ENCODE data around the gene PCDHB5.
A peak's percentile ranks its signal among the peaks of the same experiment; 100 is the strongest.
"Not testable (repeated sequence)": the region's sequence is repeated elsewhere in the genome, so short reads cannot be mapped to it uniquely, and the experiment has no call there.

The PCDHB5 gene

DNA sequence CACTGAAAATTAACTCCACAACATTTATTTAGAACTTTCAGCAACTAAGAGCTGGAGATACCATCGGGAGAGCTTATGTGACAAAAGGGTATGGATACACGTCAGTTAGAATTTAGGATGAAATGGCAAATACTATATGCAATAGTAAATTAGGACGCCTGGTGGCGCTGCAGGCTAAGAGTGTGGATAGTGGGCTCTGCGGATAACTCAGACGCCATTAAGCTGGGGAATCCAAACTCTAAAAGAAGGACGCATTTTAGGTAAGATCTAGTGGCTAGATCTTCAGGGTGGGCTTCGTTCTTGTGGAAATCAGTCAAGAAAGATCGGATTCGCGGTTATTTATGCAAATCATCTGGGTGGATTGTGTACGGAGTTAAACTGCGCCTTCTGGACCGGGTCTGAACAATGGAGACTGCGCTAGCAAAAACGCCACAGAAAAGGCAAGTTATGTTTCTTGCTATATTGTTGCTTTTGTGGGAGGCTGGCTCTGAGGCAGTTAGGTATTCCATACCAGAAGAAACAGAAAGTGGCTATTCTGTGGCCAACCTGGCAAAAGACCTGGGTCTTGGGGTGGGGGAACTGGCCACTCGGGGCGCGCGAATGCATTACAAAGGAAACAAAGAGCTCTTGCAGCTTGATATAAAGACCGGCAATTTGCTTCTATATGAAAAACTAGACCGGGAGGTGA is at the start of gene PCDHB5:
Gene PCDHB5, plus strand, starts transcription at position 177 of the 688 bp plus-strand sequence. Its CDS starts 229 bp downstream, at position 406.
- FAIRE-seq (no peak), DNase-seq (ENCODE audit: low spot score) (peak; percentile 65)

DNA sequence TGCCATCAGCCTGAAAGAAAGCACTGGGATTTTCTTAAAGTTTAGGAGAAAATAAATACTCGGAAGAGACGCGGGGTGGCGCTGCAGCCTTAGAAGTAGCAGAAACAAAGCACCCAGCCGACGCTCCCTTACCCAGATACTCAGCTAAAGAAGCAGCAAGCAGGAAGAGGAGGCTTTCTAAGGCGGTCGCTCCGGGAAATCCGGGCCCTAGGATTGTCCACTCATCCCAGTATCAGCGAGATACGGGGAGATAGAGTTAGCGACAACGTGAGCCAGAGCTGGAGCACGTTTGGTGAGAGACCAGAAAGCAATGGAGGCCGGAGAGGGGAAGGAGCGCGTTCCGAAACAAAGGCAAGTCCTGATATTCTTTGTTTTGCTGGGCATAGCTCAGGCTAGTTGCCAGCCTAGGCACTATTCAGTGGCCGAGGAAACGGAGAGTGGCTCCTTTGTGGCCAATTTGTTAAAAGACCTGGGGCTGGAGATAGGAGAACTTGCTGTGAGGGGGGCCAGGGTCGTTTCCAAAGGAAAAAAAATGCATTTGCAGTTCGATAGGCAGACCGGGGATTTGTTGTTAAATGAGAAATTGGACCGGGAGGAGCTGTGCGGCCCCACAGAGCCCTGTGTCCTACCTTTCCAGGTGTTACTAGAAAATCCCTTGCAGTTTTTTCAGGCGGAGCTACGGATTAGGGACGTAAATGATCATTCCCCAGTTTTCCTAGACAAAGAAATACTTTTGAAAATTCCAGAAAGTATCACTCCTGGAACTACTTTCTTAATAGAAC is 40.3 kb upstream of the PCDHB5 start, which contains the start of gene PCDHB2:
Gene PCDHB2, plus strand, starts transcription at position 135 of the 782 bp plus-strand sequence. Its CDS starts 176 bp downstream, at position 311.
- DNase-seq (ENCODE audit: low spot score) (peak; percentile 47), FAIRE-seq (no peak)

DNA sequence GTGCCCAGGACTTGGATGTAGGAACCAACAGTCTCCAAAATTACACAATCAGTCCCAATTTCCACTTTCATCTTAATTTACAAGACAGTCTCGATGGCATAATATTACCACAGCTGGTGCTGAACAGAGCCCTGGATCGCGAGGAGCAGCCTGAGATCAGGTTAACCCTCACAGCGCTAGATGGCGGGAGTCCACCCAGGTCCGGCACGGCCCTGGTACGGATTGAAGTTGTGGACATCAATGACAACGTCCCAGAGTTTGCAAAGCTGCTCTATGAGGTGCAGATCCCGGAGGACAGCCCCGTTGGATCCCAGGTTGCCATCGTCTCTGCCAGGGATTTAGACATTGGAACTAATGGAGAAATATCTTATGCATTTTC is 39.8 kb upstream of the PCDHB5 start:
- DNase-seq (ENCODE audit: low spot score) (no peak), FAIRE-seq (no peak)

DNA sequence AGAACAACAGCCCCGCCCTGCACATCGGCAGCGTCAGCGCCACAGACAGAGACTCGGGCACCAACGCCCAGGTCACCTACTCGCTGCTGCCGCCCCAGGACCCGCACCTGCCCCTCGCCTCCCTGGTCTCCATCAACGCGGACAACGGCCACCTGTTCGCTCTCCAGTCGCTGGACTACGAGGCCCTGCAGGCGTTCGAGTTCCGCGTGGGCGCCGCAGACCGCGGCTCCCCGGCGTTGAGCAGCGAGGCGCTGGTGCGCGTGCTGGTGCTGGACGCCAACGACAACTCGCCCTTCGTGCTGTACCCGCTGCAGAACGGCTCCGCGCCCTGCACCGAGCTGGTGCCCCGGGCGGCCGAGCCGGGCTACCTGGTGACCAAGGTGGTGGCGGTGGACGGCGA is 38.8 kb upstream of the PCDHB5 start:
- not testable (repeated sequence) for FAIRE-seq; DNase-seq (ENCODE audit: low spot score)

DNA sequence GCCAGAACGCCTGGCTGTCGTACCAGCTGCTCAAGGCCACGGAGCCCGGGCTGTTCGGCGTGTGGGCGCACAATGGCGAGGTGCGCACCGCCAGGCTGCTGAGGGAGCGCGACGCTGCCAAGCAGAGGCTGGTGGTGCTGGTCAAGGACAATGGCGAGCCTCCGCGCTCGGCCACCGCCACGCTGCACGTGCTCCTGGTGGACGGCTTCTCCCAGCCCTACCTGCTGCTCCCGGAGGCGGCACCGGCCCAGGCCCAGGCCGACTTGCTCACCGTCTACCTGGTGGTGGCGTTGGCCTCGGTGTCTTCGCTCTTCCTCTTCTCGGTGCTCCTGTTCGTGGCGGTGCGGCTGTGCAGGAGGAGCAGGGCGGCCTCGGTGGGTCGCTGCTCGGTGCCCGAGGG is 38.4 kb upstream of the PCDHB5 start:
- not testable (repeated sequence) for FAIRE-seq; DNase-seq (ENCODE audit: low spot score)

DNA sequence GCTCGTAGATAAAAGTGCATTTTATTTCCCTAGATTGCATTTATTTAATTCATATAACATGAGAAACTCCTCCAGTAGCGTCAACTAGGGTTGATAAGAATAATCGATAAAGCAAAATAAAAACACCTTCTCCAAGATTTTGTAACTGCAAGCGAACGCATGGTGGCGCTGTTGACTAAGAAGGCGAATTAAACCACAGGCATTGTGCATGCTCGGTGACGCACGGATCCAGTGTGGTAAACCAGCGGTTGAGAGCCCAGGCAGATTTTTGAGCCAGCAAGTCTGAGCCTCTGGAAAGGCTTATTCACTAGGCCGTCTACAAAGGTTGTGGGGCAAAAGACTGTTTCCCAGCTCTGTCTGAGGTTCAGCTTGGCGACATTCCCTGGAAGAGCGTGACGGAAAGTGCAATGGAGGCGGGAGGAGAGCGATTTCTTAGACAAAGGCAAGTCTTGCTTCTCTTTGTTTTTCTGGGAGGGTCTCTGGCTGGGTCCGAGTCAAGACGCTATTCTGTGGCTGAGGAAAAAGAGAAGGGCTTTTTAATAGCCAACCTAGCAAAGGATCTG is 34.7 kb upstream of the PCDHB5 start, which contains the start of gene PCDHB3:
Gene PCDHB3, plus strand, starts transcription at position 231 of the 563 bp plus-strand sequence. Its CDS starts 177 bp downstream, at position 408.
- DNase-seq (ENCODE audit: low spot score): peak; percentile 9
- no peak for FAIRE-seq

DNA sequence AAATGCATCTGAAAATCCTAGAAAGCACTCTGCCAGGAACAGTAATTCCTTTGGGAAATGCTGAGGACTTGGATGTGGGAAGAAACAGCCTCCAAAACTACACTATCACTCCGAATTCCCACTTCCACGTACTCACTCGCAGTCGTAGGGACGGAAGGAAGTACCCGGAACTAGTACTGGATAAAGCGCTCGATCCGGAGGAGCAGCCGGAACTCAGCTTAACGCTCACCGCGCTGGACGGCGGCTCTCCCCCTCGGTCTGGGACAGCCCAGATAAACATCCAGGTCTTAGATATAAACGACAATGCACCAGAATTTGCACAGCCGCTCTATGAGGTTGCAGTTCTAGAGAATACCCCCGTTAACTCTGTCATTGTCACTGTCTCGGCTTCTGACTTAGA is 33.9 kb upstream of the PCDHB5 start:
- FAIRE-seq (no peak), DNase-seq (ENCODE audit: low spot score) (no peak)

DNA sequence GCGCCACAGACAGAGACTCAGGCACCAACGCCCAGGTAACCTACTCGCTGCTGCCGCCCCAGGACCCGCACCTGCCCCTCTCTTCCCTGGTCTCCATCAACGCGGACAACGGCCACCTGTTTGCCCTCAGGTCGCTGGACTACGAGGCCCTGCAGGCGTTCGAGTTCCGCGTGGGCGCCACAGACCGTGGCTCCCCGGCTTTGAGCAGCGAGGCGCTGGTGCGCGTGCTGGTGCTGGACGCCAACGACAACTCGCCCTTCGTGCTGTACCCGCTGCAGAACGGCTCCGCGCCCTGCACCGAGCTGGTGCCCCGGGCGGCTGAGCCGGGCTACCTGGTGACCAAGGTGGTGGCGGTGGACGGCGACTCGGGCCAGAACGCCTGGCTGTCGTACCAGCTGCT is 32.9 kb upstream of the PCDHB5 start:
- FAIRE-seq; DNase-seq (ENCODE audit: low spot score): not testable (repeated sequence)

DNA sequence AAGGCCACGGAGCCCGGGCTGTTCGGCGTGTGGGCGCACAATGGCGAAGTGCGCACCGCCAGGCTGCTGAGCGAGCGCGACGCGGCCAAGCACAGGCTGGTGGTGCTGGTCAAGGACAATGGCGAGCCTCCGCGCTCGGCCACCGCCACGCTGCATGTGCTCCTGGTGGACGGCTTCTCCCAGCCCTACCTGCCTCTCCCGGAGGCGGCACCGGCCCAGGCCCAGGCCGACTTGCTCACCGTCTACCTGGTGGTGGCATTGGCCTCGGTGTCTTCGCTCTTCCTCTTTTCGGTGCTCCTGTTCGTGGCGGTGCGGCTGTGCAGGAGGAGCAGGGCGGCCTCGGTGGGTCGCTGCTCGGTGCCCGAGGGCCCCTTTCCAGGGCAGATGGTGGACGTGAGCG is 32.5 kb upstream of the PCDHB5 start:
- DNase-seq (ENCODE audit: low spot score); FAIRE-seq: not testable (repeated sequence)

DNA sequence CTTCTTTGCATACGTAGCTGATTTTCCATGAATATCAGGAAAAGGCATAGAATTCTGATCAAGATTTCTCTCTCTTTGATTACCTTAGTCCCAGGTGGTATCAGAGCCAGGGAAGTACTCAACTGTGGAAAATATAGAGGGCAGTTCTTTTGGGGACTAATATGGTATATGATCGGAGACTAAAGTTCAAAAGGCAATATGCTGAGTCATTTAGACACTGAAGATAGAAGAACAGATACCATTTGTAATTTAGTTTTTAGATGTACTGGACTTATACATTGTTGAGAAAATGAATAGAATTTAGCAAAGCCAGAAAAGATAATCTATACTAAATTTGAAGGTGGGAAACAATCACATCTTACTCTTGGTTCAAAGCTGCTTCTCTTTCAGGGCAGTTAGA is 29.7 kb upstream of the PCDHB5 start:
- DNase-seq (ENCODE audit: low spot score) (no peak), FAIRE-seq (no peak)

DNA sequence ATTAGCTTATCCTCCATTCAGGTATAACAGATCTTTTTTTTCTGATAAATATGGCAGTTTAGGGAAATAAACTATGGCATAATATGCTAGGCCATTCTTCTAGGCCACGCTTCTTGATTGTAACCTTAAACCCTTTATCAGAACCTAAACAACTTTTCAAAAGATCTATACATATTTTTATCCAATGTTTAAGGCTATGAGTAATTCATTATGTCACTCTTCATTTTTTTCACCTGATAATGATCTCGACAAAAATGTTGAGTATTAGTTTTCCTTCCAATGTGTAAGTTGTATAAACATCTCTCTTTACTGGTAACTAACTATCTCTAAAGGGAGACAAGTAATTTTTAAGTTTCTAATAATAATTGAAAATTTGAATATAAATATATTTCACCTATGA is 15.8 kb upstream of the PCDHB5 start:
- DNase-seq (ENCODE audit: low spot score) (no peak), FAIRE-seq (no peak)

DNA sequence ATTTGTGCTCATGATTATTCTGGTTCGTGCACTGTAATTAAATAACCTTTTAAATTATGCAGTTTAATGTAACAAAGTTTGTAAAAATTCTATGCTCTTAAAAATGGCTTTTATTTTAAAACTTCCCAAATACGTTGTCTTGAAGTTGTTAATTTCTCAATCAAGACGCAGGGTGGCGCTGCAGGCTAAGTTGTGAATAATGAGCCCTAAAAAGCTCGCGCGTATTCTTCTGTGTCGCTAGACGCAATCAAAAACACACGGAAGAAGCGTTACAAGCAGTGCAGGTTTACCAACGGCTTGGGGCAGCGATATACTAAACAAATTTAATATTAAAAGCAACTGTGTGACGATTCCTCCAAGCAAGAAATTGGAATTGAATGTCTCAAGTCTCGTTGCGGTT is 13.4 kb upstream of the PCDHB5 start, which contains the start of gene PCDHB4:
Gene PCDHB4, plus strand, starts transcription at position 256 of the 400 bp plus-strand sequence. CDS start 181 bp downstream, outside the sequence.
- no peak for DNase-seq (ENCODE audit: low spot score)
- no peak for FAIRE-seq

DNA sequence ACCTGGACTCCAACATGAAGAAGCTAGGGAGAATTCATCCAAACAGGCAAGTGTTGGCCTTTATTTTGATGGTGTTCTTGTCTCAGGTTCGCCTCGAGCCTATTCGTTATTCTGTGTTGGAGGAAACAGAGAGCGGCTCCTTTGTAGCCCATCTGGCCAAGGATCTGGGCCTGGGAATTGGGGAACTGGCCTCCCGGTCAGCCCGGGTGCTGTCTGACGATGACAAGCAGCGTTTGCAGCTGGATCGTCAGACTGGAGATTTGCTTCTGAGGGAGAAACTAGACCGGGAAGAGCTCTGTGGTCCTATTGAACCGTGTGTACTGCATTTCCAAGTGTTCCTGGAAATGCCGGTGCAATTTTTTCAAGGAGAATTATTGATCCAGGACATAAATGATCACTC is 13.0 kb upstream of the PCDHB5 start:
- no peak for FAIRE-seq

DNA sequence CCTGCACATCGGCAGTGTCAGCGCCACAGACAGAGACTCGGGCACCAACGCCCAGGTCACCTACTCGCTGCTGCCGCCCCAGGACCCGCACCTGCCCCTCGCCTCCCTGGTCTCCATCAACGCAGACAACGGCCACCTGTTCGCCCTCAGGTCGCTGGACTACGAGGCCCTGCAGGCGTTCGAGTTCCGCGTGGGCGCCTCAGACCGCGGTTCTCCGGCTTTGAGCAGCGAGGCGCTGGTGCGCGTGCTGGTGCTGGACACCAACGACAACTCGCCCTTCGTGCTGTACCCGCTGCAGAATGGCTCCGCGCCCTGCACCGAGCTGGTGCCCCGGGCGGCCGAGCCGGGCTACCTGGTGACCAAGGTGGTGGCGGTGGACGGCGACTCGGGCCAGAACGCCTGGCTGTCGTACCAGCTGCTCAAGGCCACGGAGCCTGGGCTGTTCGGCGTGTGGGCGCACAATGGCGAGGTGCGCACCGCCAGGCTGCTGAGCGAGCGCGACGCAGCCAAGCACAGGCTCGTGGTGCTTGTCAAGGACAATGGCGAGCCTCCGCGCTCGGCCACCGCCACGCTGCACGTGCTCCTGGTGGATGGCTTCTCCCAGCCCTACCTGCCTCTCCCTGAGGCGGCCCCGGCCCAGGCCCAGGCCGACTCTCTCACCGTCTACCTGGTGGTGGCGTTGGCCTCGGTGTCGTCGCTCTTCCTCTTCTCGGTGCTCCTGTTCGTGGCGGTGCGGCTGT is 11.4 kb upstream of the PCDHB5 start:
- FAIRE-seq: not testable (repeated sequence)

More for the DNA sequence above, 13.0 kb upstream of the PCDHB5 start:
- no peak for DNase-seq (ENCODE audit: low spot score)

DNA sequence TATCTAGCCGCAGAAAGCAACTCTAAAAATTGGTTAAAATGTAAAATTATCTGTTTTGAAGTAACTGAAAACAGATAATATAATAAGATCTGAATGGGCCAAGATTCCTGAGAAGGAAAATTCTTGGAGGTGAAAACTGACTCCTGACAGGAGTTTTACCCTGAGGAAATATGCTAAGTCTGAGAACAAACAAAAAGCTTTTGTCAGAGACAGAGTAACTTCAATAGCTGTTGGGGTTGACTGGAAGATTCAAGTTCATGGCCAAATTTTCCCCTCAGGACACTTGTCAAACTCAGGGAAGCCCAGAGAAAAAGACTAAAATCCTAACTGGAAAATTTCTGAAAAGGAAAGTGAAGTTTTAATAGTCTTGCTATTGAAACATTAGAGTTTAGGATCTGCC is 7.7 kb upstream of the PCDHB5 start:
- DNase-seq (ENCODE audit: low spot score) (no peak), FAIRE-seq (no peak)

More for the DNA sequence above, 11.4 kb upstream of the PCDHB5 start:
- not testable (repeated sequence) for DNase-seq (ENCODE audit: low spot score)

DNA sequence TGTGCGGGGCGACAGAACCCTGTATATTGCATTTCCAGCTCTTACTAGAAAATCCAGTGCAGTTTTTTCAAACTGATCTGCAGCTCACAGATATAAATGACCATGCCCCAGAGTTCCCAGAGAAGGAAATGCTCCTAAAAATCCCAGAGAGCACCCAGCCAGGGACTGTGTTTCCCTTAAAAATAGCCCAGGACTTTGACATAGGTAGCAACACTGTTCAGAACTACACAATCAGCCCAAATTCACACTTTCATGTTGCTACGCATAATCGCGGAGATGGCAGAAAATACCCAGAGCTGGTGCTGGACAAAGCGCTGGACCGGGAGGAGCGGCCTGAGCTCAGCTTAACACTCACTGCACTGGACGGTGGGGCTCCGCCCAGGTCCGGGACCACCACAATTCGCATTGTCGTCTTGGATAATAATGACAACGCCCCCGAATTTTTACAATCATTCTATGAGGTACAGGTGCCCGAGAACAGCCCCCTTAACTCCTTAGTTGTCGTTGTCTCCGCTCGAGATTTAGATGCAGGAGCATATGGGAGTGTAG is 786 bp downstream of the PCDHB5 start:
- no peak for FAIRE-seq
- DNase-seq (ENCODE audit: low spot score): no peak

DNA sequence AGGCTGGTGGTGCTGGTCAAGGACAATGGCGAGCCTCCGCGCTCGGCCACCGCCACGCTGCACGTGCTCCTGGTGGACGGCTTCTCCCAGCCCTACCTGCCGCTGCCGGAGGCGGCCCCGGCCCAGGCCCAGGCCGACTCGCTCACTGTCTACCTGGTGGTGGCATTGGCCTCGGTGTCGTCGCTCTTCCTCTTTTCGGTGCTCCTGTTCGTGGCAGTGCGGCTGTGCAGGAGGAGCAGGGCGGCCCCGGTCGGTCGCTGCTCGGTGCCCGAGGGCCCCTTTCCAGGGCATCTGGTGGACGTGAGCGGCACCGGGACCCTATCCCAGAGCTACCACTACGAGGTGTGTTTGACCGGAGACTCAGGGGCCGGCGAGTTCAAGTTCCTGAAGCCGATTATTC is 2.3 kb downstream of the PCDHB5 start:
- DNase-seq (ENCODE audit: low spot score); FAIRE-seq: not testable (repeated sequence)

DNA sequence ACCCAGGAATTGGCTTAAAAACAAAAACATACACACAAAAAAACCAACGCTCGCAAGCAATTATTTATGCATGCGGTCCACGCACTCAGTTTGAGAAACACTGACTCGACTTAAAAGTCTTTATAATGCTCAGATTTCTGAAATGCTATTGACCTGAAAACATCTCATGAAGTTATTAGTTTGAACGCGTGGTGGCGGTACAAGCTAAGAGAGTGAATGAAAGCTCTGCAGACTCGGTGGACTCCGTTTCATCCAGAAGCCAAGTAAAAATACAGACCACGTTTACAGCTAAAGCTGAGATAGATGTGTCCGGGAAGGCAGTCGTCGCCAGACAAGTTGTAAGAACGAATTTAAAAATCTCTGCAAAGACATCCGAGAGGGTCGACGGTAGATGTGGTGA is 14.8 kb downstream of the PCDHB5 start, which contains the start of gene PCDHB6:
Gene PCDHB6, plus strand, starts transcription at position 246 of the 400 bp plus-strand sequence. CDS start 201 bp downstream, outside the sequence.
- peak; percentile 20 for DNase-seq (ENCODE audit: low spot score)

DNA sequence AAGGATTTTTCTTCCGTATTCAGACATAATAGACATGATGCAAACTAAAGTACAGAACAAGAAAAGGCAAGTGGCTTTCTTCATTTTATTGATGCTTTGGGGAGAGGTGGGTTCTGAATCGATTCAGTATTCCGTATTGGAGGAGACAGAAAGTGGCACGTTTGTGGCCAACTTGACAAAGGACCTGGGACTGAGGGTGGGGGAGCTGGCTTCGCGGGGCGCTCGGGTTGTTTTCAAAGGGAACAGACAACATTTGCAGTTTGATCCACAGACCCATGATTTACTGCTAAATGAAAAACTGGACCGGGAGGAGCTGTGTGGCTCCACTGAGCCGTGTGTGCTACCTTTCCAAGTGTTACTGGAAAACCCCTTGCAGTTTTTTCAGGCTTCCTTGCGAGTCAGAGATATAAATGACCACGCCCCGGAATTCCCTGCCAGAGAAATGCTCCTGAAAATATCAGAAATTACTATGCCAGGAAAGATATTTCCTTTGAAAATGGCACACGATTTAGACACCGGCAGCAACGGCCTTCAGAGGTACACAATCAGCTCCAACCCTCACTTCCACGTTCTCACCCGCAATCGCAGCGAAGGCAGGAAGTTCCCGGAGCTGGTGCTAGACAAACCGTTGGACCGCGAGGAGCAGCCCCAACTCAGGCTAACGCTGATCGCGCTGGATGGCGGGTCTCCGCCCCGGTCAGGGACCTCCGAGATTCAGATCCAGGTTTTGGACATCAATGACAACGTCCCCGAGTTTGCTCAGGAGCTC is 15.4 kb downstream of the PCDHB5 start:
- FAIRE-seq (no peak), DNase-seq (ENCODE audit: low spot score) (no peak)

More for the DNA sequence above, 14.8 kb downstream of the PCDHB5 start, which contains the start of gene PCDHB6:
- FAIRE-seq: no peak

DNA sequence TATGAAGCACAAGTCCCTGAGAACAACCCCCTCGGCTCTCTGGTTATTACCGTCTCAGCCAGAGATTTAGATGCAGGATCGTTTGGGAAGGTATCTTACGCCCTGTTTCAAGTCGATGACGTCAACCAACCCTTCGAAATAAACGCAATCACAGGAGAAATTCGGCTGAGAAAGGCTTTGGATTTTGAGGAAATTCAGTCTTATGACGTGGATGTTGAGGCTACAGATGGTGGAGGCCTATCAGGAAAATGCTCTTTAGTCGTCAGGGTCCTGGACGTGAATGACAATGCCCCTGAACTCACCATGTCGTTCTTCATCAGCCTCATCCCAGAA is 16.0 kb downstream of the PCDHB5 start:
- DNase-seq (ENCODE audit: low spot score) (no peak), FAIRE-seq (no peak)
